Measurements from ENCODE around the gene CYFIP1.

- TF ChIP-seq CTCF (IDR thresholded peaks at IDR 0.05; ENCODE audit: low read depth, low read length, poor library complexity, severe bottlenecking) (no peak), EZH2phosphoT487 (IDR thresholded peaks at IDR 0.05; ENCODE audit: borderline replicate concordance, low read length) (no peak)
Measured at GRCh38 chr15:22867886-22868285, 112.3 kb downstream of the CYFIP1 start.

Data from DOHH2 (cell line).